ENCODE data around the gene ZNG1F. TPM values are rescaled to one million over a fixed set of nuclear protein-coding genes. Genes with fewer than 3 reads are reported as not detected.
A peak's percentile ranks its signal among the peaks of the same experiment; 100 is the strongest.
"Not testable (repeated sequence)": the region's sequence is repeated elsewhere in the genome, so short reads cannot be mapped to it uniquely, and the experiment has no call there.

The ZNG1F gene
- total RNA-seq, 1 donor from 2014 or later = 15.8 TPM

DNA sequence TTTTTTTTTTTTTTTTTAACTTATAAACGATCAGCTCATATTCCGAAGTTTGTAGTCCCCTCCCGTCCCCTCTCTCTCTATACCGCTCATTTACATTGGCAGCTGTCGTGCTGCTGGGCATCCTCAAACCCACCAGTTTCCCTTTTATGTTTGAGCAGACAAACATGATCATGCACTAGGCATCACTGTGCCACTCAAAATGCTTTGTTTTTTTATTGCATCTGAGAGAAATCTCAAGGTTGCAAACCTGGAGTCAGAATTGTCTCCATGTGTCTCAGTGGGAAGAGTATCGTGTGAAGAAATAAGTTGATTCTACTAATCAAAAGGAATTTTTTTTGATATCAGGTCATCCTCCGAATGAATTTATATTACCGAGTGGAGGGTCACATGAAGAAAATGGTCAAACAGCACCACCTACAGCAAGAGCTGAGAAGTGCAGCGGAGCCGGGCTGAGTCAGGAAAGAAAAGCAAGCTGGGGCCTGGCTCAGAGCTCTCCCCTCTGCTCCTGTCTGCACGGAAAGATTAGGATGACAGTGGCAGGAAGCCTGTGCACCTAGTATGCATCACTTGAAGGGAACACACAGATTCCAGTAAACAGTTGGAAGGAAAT is 100.6 kb downstream of the ZNG1F start:
- not testable (repeated sequence) for H3K4me3 Mint-ChIP-seq (ENCODE audit: low read depth)
- peaks cover 38% of the 10 kb centered on the region for H3K27me3 Mint-ChIP-seq

DNA sequence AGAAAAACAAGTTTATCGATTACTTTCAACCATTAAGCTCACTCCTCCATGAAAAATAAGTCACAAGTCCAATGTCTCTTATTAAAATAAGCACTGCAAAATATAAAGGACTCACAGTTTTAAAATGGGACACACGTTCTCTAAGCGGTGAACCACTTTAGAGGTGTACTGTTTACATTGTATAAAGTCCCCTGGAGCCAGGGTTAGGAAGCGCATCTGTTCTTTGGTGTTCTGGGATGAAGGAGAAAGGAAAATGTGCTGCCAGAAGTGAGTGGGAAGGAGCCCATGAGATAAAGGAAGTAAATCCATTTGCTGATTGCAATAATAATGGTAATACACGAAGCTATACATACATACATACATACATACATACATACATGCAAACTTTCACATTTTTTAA is 101.2 kb downstream of the ZNG1F start:
- H3K4me1 Mint-ChIP-seq (ENCODE audit: low read depth); H3K36me3 Mint-ChIP-seq (ENCODE audit: insufficient read depth); H3K4me3 Mint-ChIP-seq (ENCODE audit: low read depth); DNase-seq (ENCODE audit: low spot score, unreplicated experiment); H3K27ac Mint-ChIP-seq; H3K9me3 Mint-ChIP-seq (ENCODE audit: low read depth): not testable (repeated sequence)
- peaks cover 36% of the 10 kb centered on the region for H3K27me3 Mint-ChIP-seq

More for the DNA sequence above, 100.6 kb downstream of the ZNG1F start:
- H3K9me3 Mint-ChIP-seq (ENCODE audit: low read depth); DNase-seq (ENCODE audit: low spot score, unreplicated experiment); H3K36me3 Mint-ChIP-seq (ENCODE audit: insufficient read depth); H3K4me1 Mint-ChIP-seq (ENCODE audit: low read depth); H3K27ac Mint-ChIP-seq: not testable (repeated sequence)
- TF ChIP-seq, protein P1, sequence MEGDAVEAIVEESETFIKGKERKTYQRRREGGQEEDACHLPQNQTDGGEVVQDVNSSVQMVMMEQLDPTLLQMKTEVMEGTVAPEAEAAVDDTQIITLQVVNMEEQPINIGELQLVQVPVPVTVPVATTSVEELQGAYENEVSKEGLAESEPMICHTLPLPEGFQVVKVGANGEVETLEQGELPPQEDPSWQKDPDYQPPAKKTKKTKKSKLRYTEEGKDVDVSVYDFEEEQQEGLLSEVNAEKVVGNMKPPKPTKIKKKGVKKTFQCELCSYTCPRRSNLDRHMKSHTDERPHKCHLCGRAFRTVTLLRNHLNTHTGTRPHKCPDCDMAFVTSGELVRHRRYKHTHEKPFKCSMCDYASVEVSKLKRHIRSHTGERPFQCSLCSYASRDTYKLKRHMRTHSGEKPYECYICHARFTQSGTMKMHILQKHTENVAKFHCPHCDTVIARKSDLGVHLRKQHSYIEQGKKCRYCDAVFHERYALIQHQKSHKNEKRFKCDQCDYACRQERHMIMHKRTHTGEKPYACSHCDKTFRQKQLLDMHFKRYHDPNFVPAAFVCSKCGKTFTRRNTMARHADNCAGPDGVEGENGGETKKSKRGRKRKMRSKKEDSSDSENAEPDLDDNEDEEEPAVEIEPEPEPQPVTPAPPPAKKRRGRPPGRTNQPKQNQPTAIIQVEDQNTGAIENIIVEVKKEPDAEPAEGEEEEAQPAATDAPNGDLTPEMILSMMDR (IDR thresholded peaks at IDR 0.05; ENCODE audit: unreplicated experiment) = peak; percentile 49

DNA sequence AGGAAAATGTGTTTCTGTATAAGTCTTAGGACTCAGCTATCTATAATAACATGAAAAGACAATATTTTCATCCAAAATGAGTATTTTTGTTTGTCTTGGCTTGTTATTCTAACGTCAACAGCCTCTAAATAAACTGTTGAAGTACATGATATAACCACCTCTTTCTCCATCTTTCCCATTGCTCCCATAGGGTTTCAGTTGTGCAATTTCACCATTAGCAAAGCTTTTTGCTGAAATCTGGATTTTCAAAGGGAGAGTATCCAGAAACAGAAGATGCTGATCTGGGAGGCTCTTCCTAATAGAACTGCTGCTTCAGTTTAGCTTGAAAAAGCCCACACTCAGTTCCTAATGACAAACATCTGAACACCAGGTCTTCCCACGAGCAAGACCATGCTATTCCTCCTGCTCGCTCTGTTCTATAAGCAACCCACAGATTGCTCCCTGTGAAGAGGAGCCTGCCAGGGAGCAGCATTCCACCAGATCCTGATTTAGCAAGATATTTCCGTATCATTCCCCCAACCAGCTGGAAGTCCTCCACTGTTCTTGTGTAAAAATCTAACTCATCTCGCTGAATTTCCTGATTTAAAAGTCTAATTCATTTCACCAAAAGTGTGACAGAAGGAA is 101.8 kb downstream of the ZNG1F start:
- peaks cover 43% of the 10 kb centered on the region for H3K27me3 Mint-ChIP-seq
- H3K9me3 Mint-ChIP-seq (ENCODE audit: low read depth) = not testable (repeated sequence)

DNA sequence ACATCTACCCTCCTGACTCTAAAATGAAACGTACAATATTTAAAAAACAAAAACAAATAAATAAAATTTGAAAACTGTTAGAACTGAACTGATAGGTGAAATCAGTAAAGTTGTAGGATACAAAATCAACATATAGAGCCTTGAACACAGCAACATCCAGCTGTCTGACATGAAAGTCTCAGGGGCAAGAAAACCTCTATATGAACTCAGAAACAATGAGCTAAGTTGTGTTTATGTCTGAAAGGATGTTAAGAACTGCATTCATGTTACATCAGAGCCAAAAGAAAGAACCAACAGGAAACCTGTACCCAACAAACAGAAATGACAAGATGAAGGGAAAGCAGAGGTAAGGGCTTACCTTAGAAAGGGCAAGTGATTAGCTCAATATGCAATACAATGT is 102.4 kb downstream of the ZNG1F start:
- peaks cover 44% of the 10 kb centered on the region for H3K27me3 Mint-ChIP-seq
- H3K9me3 Mint-ChIP-seq (ENCODE audit: low read depth); H3K4me3 Mint-ChIP-seq (ENCODE audit: low read depth); H3K4me1 Mint-ChIP-seq (ENCODE audit: low read depth); H3K36me3 Mint-ChIP-seq (ENCODE audit: insufficient read depth); DNase-seq (ENCODE audit: low spot score, unreplicated experiment); H3K27ac Mint-ChIP-seq: not testable (repeated sequence)

More for the DNA sequence above, 101.8 kb downstream of the ZNG1F start:
- not testable (repeated sequence) for H3K27ac Mint-ChIP-seq; H3K4me3 Mint-ChIP-seq (ENCODE audit: low read depth); H3K36me3 Mint-ChIP-seq (ENCODE audit: insufficient read depth); DNase-seq (ENCODE audit: low spot score, unreplicated experiment); H3K4me1 Mint-ChIP-seq (ENCODE audit: low read depth)

DNA sequence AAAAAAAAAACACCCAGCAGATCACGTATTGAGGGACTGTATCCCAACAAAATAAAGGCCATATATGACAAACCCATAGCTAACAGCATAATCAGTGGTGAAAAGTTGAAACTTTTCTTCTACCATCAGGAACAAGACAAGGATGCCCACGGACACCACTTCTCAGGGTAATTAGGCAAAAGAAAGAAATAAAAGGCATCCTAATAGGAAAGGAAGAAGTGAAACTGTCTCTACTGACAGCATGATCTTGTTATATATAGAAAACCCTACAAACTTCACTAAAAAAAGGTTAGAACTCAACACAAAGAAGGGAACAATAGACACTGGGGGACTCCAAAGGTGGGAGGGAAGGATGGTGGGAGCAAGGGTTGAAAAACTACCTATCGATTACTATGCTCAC is 102.9 kb downstream of the ZNG1F start:
- H3K27me3 Mint-ChIP-seq = peaks cover 40% of the 10 kb centered on the region
- not testable (repeated sequence) for H3K27ac Mint-ChIP-seq; H3K4me1 Mint-ChIP-seq (ENCODE audit: low read depth); H3K4me3 Mint-ChIP-seq (ENCODE audit: low read depth); DNase-seq (ENCODE audit: low spot score, unreplicated experiment); H3K9me3 Mint-ChIP-seq (ENCODE audit: low read depth); H3K36me3 Mint-ChIP-seq (ENCODE audit: insufficient read depth)

DNA sequence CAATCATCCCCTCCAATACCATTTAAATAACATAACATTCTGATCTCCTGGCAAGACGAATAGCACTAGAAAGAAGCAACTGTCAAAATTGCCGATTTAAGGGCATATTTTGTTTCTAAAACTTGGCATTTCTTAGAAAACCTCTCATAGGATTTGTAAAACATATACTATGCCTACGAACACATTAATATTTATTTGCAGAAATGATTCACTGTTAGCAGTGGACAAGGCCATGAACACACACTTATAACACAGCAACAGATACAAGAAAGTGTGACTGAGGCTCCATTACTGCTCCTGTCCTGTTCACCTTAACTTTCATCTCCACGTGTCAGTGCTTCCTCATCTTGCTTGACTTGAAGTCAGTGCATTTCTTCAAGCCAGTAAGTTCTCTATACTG is 106.8 kb downstream of the ZNG1F start:
- not testable (repeated sequence) for H3K4me1 Mint-ChIP-seq (ENCODE audit: low read depth); H3K36me3 Mint-ChIP-seq (ENCODE audit: insufficient read depth); DNase-seq (ENCODE audit: low spot score, unreplicated experiment); H3K4me3 Mint-ChIP-seq (ENCODE audit: low read depth); H3K9me3 Mint-ChIP-seq (ENCODE audit: low read depth); H3K27ac Mint-ChIP-seq
- peaks cover 29% of the 10 kb centered on the region for H3K27me3 Mint-ChIP-seq

Small RNA genes lying within 50 kb of the gene (microRNA-seq; reads per million reads assigned to microRNA genes)
- gene MIR4477A (ENCODE audit: borderline number of aligned reads, unreplicated experiment) = not detected

Other genes starting within 250 kb of the ZNG1F start
- not detected in 2 replicates for gene FOXD4L6, start 60.6 kb downstream of the ZNG1F start, total RNA-seq